Endodermal cell (in vitro differentiated cells): ENCODE results near the gene AUNIP. TPM values are rescaled to one million over a fixed set of nuclear protein-coding genes. Genes with fewer than 3 reads are reported as not detected.

ENCODE experiments used
- DNase-seq: peaks from one replicate; pipeline ENCODE4 v3.0.0-alpha.2; 2017
- H3K27ac ChIP-seq: 2 replicates; pipeline ENCODE4 v1.5.1; 2013; ENCODE audit warnings: mild to moderate bottlenecking, low read depth, low read length, moderate library complexity
- H3K27me3 ChIP-seq: 2 replicates; pipeline ENCODE4 v1.6.1; 2013; ENCODE audit warnings: mild to moderate bottlenecking, low read length, moderate library complexity; ENCODE audit not compliant: insufficient read depth, control insufficient read depth, poor library complexity, severe bottlenecking
- H3K36me3 ChIP-seq: 2 replicates; pipeline ENCODE4 v1.7.0; 2013; ENCODE audit warnings: mild to moderate bottlenecking, low read length, moderate library complexity; ENCODE audit not compliant: control insufficient read depth, insufficient read depth
- H3K4me1 ChIP-seq: one replicate; pipeline ENCODE4 v1.7.0; 2013; ENCODE audit warnings: low read length; ENCODE audit not compliant: control insufficient read depth, insufficient read depth
- H3K4me3 ChIP-seq: 2 replicates; pipeline ENCODE4 v1.5.1; 2013; ENCODE audit warnings: mild to moderate bottlenecking, low read length, moderate library complexity
- H3K9ac ChIP-seq: 2 replicates; pipeline ENCODE4 v1.6.1; 2013; ENCODE audit warnings: mild to moderate bottlenecking, low read length, moderate library complexity; ENCODE audit not compliant: poor library complexity, severe bottlenecking; ENCODE audit errors: extremely low read depth
- H3K9me3 ChIP-seq: 2 replicates; pipeline ENCODE4 v1.6.1; 2013; ENCODE audit warnings: mild to moderate bottlenecking, low read length, moderate library complexity; ENCODE audit not compliant: control insufficient read depth
- H3K27ac Mint-ChIP-seq: 2 replicates; pipeline ENCODE4 v1.8.0; 2020; ENCODE audit warnings: mixed read lengths
- H3K27me3 Mint-ChIP-seq: 2 replicates; pipeline ENCODE4 v1.8.0; 2021; ENCODE audit warnings: mild to moderate bottlenecking, mixed read lengths; ENCODE audit not compliant: insufficient read depth
- H3K36me3 Mint-ChIP-seq: 2 replicates; pipeline ENCODE4 v1.8.0; 2020; ENCODE audit warnings: low read depth, mixed read lengths
- H3K4me1 Mint-ChIP-seq: 2 replicates; pipeline ENCODE4 v1.8.0; 2020; ENCODE audit warnings: mixed read lengths
- H3K4me3 Mint-ChIP-seq: 2 replicates; pipeline ENCODE4 v1.8.0; 2020; ENCODE audit warnings: mild to moderate bottlenecking, moderate library complexity, mixed read lengths
- H3K9me3 Mint-ChIP-seq: 2 replicates; pipeline ENCODE4 v1.8.0; 2020; ENCODE audit warnings: mild to moderate bottlenecking, mixed read lengths
- CTCF ChIP-seq: fragments of 200-600 bp; sonication (generic); conservative IDR thresholded peaks from 2 replicates; pipeline ENCODE4 v1.5.0; 2021; ENCODE audit warnings: antibody characterized with exemption, mild to moderate bottlenecking
- WGBS, 2 experiments: methylation state at CpG; one replicate each; pipeline versions ENCODE4 v1.1.5 to v1.1.7; 2013; ENCODE audit warnings: missing lambda C conversion rate in 2 of 2, mixed read lengths in 1 of 2; ENCODE audit not compliant: insufficient coverage in 1 of 2, insufficient read length in 1 of 2; 5-methylcytosine and 5-hydroxymethylcytosine counted together
- total RNA-seq, 2 donors: library from RNA; stranded (reverse); fragmentation: NEBNext Ultra II Directional in 1 of 2; extraction: Animal tissue kit (Norgen Biotek cat#: 25700) in 1 of 2; gene quantifications; 2 replicates in 1 of 2; 3 replicates in 1 of 2; pipeline ENCODE4 v1.2.1, GENCODE V29; 2021

Gene AUNIP
- total RNA-seq, 2 donors from 2014 or later, result 14.3 to 19.5 TPM

GRCh38 chr1:25869909-25870606 is 10.8 kb upstream of the AUNIP start:
- no peaks in the 10 kb centered on the region for H3K27me3 ChIP-seq
- H3K36me3 Mint-ChIP-seq, result peaks cover 12% of the 10 kb centered on the region
- WGBS, 2 experiments, result 89 to 90% methylated on average over 2 to 5 of the region's 6 CpGs
- H3K9me3 Mint-ChIP-seq, result no peaks in the 10 kb centered on the region
- DNase-seq, result no peak
- H3K27ac ChIP-seq, result no peak overlapping the region
- H3K9ac ChIP-seq, result no peak overlapping the region
- no peak overlapping the region for H3K4me3 ChIP-seq
- TF ChIP-seq CTCF, result no peak
- H3K27me3 Mint-ChIP-seq, result no peaks in the 10 kb centered on the region
- H3K4me1 ChIP-seq, result peaks cover 3% of the 10 kb centered on the region
- H3K9me3 ChIP-seq, result no peaks in the 10 kb centered on the region
- H3K4me1 Mint-ChIP-seq, result peaks cover 9% of the 10 kb centered on the region
- peaks cover 8% of the 10 kb centered on the region for H3K36me3 ChIP-seq
- no peak overlapping the region for H3K27ac Mint-ChIP-seq
- no peak overlapping the region for H3K4me3 Mint-ChIP-seq

GRCh38 chr1:25867210-25867991 is 8.1 kb upstream of the AUNIP start:
- Histone ChIP-seq H3K27ac (no peak overlapping the region), H3K4me1 (no peaks in the 10 kb centered on the region), H3K36me3 (peaks cover 8% of the 10 kb centered on the region), H3K4me3 (no peak overlapping the region), H3K9ac (no peak overlapping the region), H3K9me3 (no peaks in the 10 kb centered on the region), H3K27me3 (no peaks in the 10 kb centered on the region)
- Mint-ChIP-seq H3K4me1 (peaks cover 9% of the 10 kb centered on the region), H3K4me3 (no peak overlapping the region), H3K36me3 (peaks cover 28% of the 10 kb centered on the region), H3K9me3 (no peaks in the 10 kb centered on the region), H3K27ac (peak overlapping the region; percentile 42), H3K27me3 (no peaks in the 10 kb centered on the region)
- no peak for DNase-seq
- no peak for TF ChIP-seq CTCF
- 80 to 89% methylated on average over 8 to 9 of the region's 9 CpGs for WGBS, 2 experiments

- H3K36me3 Mint-ChIP-seq, result peaks cover 33% of the 10 kb centered on the region
- Histone ChIP-seq H3K9me3 (no peaks in the 10 kb centered on the region), H3K27me3 (no peaks in the 10 kb centered on the region), H3K4me1 (no peaks in the 10 kb centered on the region), H3K27ac (no peak overlapping the region), H3K36me3 (peaks cover 8% of the 10 kb centered on the region), H3K4me3 (no peak overlapping the region), H3K9ac (no peak overlapping the region)
- H3K4me1 Mint-ChIP-seq, result peaks cover 11% of the 10 kb centered on the region
- H3K4me3 Mint-ChIP-seq, result no peak overlapping the region
- no peak overlapping the region for H3K27ac Mint-ChIP-seq
- no peaks in the 10 kb centered on the region for H3K27me3 Mint-ChIP-seq
- WGBS, 2 experiments, result 78 to 100% methylated on average over 1 of the region's 1 CpG
- DNase-seq, result no peak
- H3K9me3 Mint-ChIP-seq, result no peaks in the 10 kb centered on the region
- TF ChIP-seq CTCF, result no peak
Observed at GRCh38 chr1:25866288-25866687, 7.0 kb upstream of the AUNIP start.
